Naive thymus-derived CD8-positive, alpha-beta T cell (primary cell): Measurements from ENCODE around the gene FRRS1L. TPM values are rescaled to one million over a fixed set of nuclear protein-coding genes. Genes with fewer than 3 reads are reported as not detected.

ENCODE experiments used
- ATAC-seq, 2 donors: fragments of 150-1000 bp; cut with Tn5 transposase in 1 of 2; sonication (Bioruptor Pico), chemical (Tn5 transposase) in 1 of 2; 1 replicate in 1 of 2; 2 replicates in 1 of 2; pipeline ENCODE4 v1.10.0; 2021; ENCODE audit warnings: mild to moderate bottlenecking in 2 of 2, moderate library complexity in 2 of 2
- POLR2A ChIA-PET: fragments of 350-600 bp; sonication (Branson Sonifier 250); formaldehyde crosslinking; loops from one replicate; lab custom pipeline; 2021; ENCODE audit warnings: antibody characterized with exemption; lab: Charles Lee
- DNase-seq, 10 donors: peaks; one replicate each; pipeline versions ENCODE4 v3.0.0 to v3.0.0-alpha.2; 2020 to 2022
- H3K27ac Mint-ChIP-seq, 10 donors: one replicate each; pipeline ENCODE4 v1.8.0; 2020 to 2022; ENCODE audit warnings: mild to moderate bottlenecking in 10 of 10, mixed read lengths in 10 of 10, moderate library complexity in 4 of 10, inconsistent platforms in 1 of 10
- H3K27me3 Mint-ChIP-seq, 5 donors: one replicate each; pipeline ENCODE4 v1.8.0; 2021 to 2022; ENCODE audit warnings: mixed read lengths in 5 of 5
- H3K36me3 Mint-ChIP-seq, 3 donors: one replicate each; pipeline ENCODE4 v1.8.0; 2020 to 2022; ENCODE audit warnings: mixed read lengths in 3 of 3, mild to moderate bottlenecking in 2 of 3, inconsistent platforms in 1 of 3
- H3K4me1 Mint-ChIP-seq, 4 donors: one replicate each; pipeline ENCODE4 v1.8.0; 2021 to 2022; ENCODE audit warnings: mixed read lengths in 4 of 4
- H3K4me3 Mint-ChIP-seq, 10 donors: one replicate each; pipeline ENCODE4 v1.8.0; 2020 to 2022; ENCODE audit warnings: mild to moderate bottlenecking in 10 of 10, mixed read lengths in 10 of 10, moderate library complexity in 6 of 10, inconsistent platforms in 1 of 10
- H3K9me3 Mint-ChIP-seq, 9 donors: one replicate each; pipeline ENCODE4 v1.8.0; 2020 to 2022; ENCODE audit warnings: mixed read lengths in 9 of 9, mild to moderate bottlenecking in 3 of 9, inconsistent platforms in 1 of 9, moderate library complexity in 1 of 9
- polyA plus RNA-seq, 3 donors: library from polyadenylated mRNA; unstranded; fragments of 300-500 nt; fragmentation: Illumina TruSeq; gene quantifications; one replicate each; pipeline ENCODE4 v1.2.3, GENCODE V29; 2021
- total RNA-seq, 8 experiments: library from RNA in 2 of 8; stranded (reverse) in 2 of 8; gene quantifications; one replicate each; pipeline ENCODE4 v1.2.3 and lab custom pipeline; 2021 to 2026

Gene FRRS1L
- total and polyA plus RNA-seq, 5 experiments from 2014 or later: not detected

- H3K36me3 Mint-ChIP-seq: peaks cover 0 to 28% (median 8%) of the 10 kb centered on the region in 3 donors
- no peaks in the 10 kb centered on the region for H3K27me3 Mint-ChIP-seq
- POLR2A ChIA-PET: interaction anchor here (3.4 kb wide), 1 partner anchor 9 kb away, joined by 20 read pairs; the partner anchor contains the start of gene TMEM245
- H3K4me3 Mint-ChIP-seq: peak overlapping the region in 9 of 10 donors; percentile 16 to 86 (median 68)
- H3K27ac Mint-ChIP-seq: peak overlapping the region; percentile 63 to 94 (median 88)
- DNase-seq (no peak), ATAC-seq (no peak)
- peaks cover 35 to 86% (median 75%) of the 10 kb centered on the region in 4 donors for H3K4me1 Mint-ChIP-seq
- H3K9me3 Mint-ChIP-seq: peaks cover 0 to under 1% (median 0%) of the 10 kb centered on the region in 9 donors
These were observed 57.1 kb downstream of the FRRS1L start for GRCh38 chr9:109109967-109110328.

- Mint-ChIP-seq H3K36me3 (peaks cover 9 to 30% (median 18%) of the 10 kb centered on the region in 3 donors), H3K4me1 (peaks cover 32 to 72% (median 67%) of the 10 kb centered on the region in 4 donors), H3K27ac (peak overlapping the region in 8 of 10 donors; percentile 52 to 93 (median 86)), H3K4me3 (peak overlapping the region in 6 of 10 donors; percentile 2 to 86 (median 41)), H3K27me3 (no peaks in the 10 kb centered on the region), H3K9me3 (peaks cover 0 to 8% (median 4%) of the 10 kb centered on the region in 9 donors)
- DNase-seq (no peak), ATAC-seq (no peak)
- POLR2A ChIA-PET: interaction anchor here (1.3 to 3.4 kb wide), 2 partner anchors 11 kb away, joined by 9 to 20 read pairs; partner anchors contain the start of gene TMEM245
These were observed 58.7 kb downstream of the FRRS1L start for GRCh38 chr9:109108318-109108717.

DNA sequence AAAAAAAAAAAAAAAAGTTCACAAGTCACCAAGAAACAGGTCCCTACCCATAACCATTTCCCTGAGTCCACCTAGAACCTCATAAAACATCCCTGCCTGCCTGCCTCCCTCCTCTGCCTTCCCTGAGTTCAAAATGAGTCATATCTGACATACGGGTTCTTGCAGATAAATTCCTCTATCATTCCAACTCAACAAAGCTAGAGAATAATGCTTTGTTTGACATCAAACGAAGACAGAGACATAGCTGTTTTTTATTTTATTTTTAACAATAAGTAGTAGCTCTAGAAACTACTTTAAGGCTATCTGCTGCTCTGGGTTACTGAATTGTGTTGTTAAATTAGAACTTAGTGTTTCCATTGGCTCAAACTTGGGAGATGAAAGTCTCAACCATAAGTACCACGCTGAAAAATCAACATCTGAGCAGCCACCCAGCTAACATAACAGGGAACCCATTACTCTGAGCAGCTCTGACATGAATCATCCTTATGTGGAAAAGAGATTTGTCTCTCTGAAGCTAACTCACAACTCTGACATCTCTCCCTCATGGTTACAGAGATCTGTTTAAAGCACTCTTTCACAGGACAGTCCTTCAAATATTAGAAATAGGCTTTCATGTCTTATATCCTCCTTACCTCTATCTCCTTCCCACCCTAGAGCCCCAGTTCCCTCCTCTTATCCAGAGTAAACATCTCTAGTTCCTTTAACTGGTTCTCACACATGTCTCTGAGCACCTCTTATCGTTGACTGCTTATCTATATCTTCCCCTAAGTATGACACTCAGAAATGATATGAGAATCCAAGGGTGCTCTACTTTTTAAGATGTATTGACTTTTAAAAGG lies 59.4 kb downstream of the FRRS1L start:
- ATAC-seq (peak; percentile 36 to 73), DNase-seq (no peak)
- no peaks in the 10 kb centered on the region for H3K27me3 Mint-ChIP-seq
- POLR2A ChIA-PET: interaction anchor here (1.0 to 1.3 kb wide), 2 partner anchors 11 to 12 kb away, joined by 3 to 9 read pairs; partner anchors contain the start of gene TMEM245
- H3K9me3 Mint-ChIP-seq: peaks cover 2 to 13% (median 8%) of the 10 kb centered on the region in 9 donors
- peak overlapping the region in 9 of 10 donors; percentile 11 to 82 (median 42) for H3K4me3 Mint-ChIP-seq
- peak overlapping the region; percentile 61 to 93 (median 85) for H3K27ac Mint-ChIP-seq
- H3K36me3 Mint-ChIP-seq: peaks cover 16 to 37% (median 25%) of the 10 kb centered on the region in 3 donors
- peaks cover 36 to 73% (median 67%) of the 10 kb centered on the region in 4 donors for H3K4me1 Mint-ChIP-seq

- no peaks in the 10 kb centered on the region for H3K27me3 Mint-ChIP-seq
- H3K9me3 Mint-ChIP-seq: peaks cover 2 to 14% (median 8%) of the 10 kb centered on the region in 9 donors
- peak; percentile 67 to 79 for ATAC-seq
- H3K4me3 Mint-ChIP-seq: peak overlapping the region; percentile 62 to 81 (median 72)
- H3K27ac Mint-ChIP-seq: peak overlapping the region; percentile 32 to 92 (median 89)
- H3K36me3 Mint-ChIP-seq: peaks cover 18 to 36% (median 31%) of the 10 kb centered on the region in 3 donors
- DNase-seq: peak in 3 of 10 donors; percentile 20 to 40 (median 34)
- peaks cover 31 to 73% (median 67%) of the 10 kb centered on the region in 4 donors for H3K4me1 Mint-ChIP-seq
- POLR2A ChIA-PET: interaction anchor here (1.4 to 2.2 kb wide), 2 partner anchors 9 to 18 kb away, joined by 3 to 15 read pairs; partner anchors contain the start of gene TMEM245
These were observed 65.2 kb downstream of the FRRS1L start for GRCh38 chr9:109101810-109102209.

DNA sequence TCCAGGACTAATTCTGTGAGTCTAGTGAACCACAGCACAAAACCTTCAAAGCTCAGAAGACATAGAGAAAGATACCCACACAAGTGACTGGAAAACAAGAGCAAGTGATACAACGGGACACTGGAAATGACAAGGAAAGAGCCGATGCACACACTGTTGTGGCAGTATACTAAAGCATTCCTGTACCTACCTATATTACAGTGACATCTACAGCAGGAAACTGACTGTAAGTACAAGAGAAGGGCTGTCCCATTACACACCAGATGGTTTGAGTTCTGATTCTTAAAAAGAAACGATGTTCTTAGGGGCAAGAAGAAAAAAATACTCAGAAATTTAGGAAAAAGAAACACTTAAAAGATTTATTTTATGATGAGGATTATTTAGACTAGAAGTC lies 65.8 kb downstream of the FRRS1L start:
- Mint-ChIP-seq H3K27me3 (no peaks in the 10 kb centered on the region), H3K36me3 (peaks cover 18 to 34% (median 31%) of the 10 kb centered on the region in 3 donors), H3K9me3 (peaks cover 2 to 14% (median 8%) of the 10 kb centered on the region in 9 donors), H3K27ac (peak overlapping the region; percentile 32 to 93 (median 89)), H3K4me1 (peaks cover 29 to 75% (median 69%) of the 10 kb centered on the region in 4 donors), H3K4me3 (peak overlapping the region; percentile 46 to 80 (median 72))
- POLR2A ChIA-PET: interaction anchor here (1.7 to 2.2 kb wide), 2 partner anchors 17 to 19 kb away, joined by 15 to 18 read pairs; partner anchors contain the start of gene TMEM245
- DNase-seq (no peak), ATAC-seq (peak; percentile 49 to 60)

DNA sequence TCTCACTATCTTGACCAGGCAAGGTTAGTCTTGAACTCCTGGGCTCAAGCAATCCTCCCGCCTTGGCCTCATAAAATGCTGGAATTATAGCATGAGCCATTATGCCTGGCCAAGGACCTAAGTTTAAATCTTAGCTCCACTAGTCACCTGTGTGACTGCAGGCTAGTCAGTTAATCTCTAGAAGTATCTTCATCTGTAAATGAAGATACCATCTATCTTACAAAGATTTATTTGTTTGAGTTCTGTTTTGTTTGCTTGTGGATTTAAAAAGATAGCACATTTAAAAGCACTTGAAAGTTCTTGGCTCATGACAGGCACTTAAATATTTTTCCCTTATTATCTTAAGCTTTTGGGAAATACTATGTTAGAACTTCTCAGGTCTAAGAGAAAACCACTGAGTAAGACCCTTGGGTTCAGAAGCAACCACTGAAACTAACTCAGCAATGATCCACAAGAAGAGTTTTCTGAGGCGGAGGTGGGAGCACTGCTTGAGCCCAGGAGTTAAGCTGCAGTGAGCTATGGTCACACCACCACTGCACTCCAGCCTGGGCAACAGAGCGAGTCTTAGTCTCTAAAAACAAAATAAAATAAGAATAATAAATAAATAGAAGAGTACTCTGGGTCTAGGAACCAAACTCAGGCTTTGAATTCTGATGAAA lies 66.4 kb downstream of the FRRS1L start:
- H3K27me3 Mint-ChIP-seq: no peaks in the 10 kb centered on the region
- POLR2A ChIA-PET: interaction anchor here (0.6 to 1.7 kb wide), 2 partner anchors 10 to 18 kb away, joined by 3 to 18 read pairs; partner anchors contain the start of gene TMEM245
- peaks cover 18 to 33% (median 31%) of the 10 kb centered on the region in 3 donors for H3K36me3 Mint-ChIP-seq
- peaks cover 2 to 14% (median 8%) of the 10 kb centered on the region in 9 donors for H3K9me3 Mint-ChIP-seq
- peak overlapping the region; percentile 32 to 93 (median 89) for H3K27ac Mint-ChIP-seq
- peaks cover 33 to 81% (median 74%) of the 10 kb centered on the region in 4 donors for H3K4me1 Mint-ChIP-seq
- H3K4me3 Mint-ChIP-seq: peak overlapping the region; percentile 46 to 80 (median 72)
- ATAC-seq (no peak), DNase-seq (no peak)

DNA sequence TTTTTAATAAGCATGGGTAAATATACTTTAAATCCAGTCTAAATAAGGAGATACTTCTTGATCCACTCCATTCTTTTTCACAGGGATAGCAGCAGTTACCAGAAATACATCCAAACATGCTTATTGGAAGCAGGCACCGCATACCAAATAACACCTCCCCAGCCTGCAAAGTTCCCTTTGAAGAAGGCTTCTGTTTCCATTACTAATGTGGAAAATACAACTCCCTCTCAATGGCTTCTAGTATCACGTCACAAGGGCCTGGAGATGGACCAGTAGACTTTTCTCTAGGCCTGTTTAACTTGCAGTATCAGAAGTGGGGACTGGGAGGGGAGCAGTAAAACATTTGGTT lies 68.1 kb downstream of the FRRS1L start:
- Mint-ChIP-seq H3K9me3 (peaks cover 2 to 14% (median 5%) of the 10 kb centered on the region in 9 donors), H3K27me3 (no peaks in the 10 kb centered on the region), H3K4me3 (peak overlapping the region in 2 of 10 donors; percentile 1 to 7), H3K36me3 (peaks cover 13 to 29% (median 20%) of the 10 kb centered on the region in 3 donors), H3K27ac (peak overlapping the region in 8 of 10 donors; percentile 22 to 89 (median 77)), H3K4me1 (peaks cover 43 to 93% (median 89%) of the 10 kb centered on the region in 4 donors)
- ATAC-seq: no peak
- DNase-seq: no peak
- POLR2A ChIA-PET: no interaction called here

GRCh38 chr9:109098171-109098959 lies 68.7 kb downstream of the FRRS1L start:
- Mint-ChIP-seq H3K4me3 (peak overlapping the region in 8 of 10 donors; percentile 2 to 55 (median 20)), H3K36me3 (peaks cover 10 to 29% (median 21%) of the 10 kb centered on the region in 3 donors), H3K27me3 (no peaks in the 10 kb centered on the region), H3K4me1 (peaks cover 41 to 94% (median 90%) of the 10 kb centered on the region in 4 donors), H3K27ac (peak overlapping the region in 9 of 10 donors; percentile 22 to 89 (median 81)), H3K9me3 (peaks cover under 1 to 8% (median 3%) of the 10 kb centered on the region in 9 donors)
- POLR2A ChIA-PET: interaction anchor here (5.3 kb wide), 1 partner anchor 20 kb away, joined by 33 read pairs; the partner anchor contains the start of gene TMEM245
- ATAC-seq (no peak), DNase-seq (no peak)

DNA sequence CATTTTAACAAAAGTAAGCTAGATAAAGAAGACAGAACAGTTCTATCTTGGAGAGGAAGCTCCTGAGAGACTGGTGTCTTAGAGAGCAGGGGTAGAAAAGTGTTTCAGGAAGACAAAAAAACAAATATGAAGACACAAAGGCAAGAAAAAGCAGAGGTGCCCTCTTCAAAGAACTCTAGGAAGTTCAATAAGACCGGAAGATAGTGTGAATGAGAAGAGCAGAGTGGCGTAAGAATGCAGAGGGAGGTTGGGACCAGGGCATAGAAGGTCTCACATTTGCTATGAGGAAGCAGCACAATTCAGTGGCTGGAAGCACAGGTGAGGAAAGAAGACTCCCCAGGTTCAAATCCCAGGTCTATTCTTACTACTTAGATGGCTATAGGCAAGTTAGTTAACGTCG lies 69.9 kb downstream of the FRRS1L start:
- DNase-seq (peak in 2 of 10 donors; percentile 33 to 37), ATAC-seq (peak; percentile 50 to 59)
- H3K4me3 Mint-ChIP-seq: peak overlapping the region in 9 of 10 donors; percentile 19 to 74 (median 54)
- no peaks in the 10 kb centered on the region for H3K9me3 Mint-ChIP-seq
- peak overlapping the region; percentile 51 to 90 (median 80) for H3K27ac Mint-ChIP-seq
- POLR2A ChIA-PET: interaction anchor here (1.1 to 5.3 kb wide), 2 partner anchors 21 to 81 kb away, joined by 3 to 33 read pairs; partner anchors contain the start of gene TMEM245
- H3K4me1 Mint-ChIP-seq: peaks cover 38 to 93% (median 84%) of the 10 kb centered on the region in 4 donors
- H3K27me3 Mint-ChIP-seq: no peaks in the 10 kb centered on the region
- peaks cover 11 to 31% (median 23%) of the 10 kb centered on the region in 3 donors for H3K36me3 Mint-ChIP-seq

DNA sequence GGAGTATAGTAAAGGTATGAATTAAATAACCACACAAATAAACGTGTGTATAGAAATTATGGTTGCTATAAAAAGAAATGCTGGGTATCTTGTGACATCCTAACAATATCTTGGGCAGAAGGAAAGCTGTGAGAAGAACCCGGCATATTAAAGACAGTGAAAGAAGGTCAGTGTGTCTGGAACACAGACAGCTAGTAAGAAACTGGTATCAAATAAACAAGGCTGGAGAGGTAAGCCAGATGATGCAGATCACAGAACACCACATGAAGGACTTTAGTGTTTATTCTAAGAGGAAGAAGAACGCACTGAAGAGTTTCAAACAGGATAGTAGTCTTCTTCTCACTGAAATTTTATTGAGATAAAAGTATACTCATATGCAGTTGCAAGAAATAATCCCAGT lies 71.7 kb downstream of the FRRS1L start:
- no peaks in the 10 kb centered on the region for H3K9me3 Mint-ChIP-seq
- DNase-seq: no peak
- no peaks in the 10 kb centered on the region for H3K27me3 Mint-ChIP-seq
- H3K4me1 Mint-ChIP-seq: peaks cover 36 to 81% (median 71%) of the 10 kb centered on the region in 4 donors
- POLR2A ChIA-PET: interaction anchor here (5.3 kb wide), 1 partner anchor 23 kb away, joined by 33 read pairs; the partner anchor contains the start of gene TMEM245
- peak overlapping the region in 9 of 10 donors; percentile 36 to 90 (median 78) for H3K27ac Mint-ChIP-seq
- H3K4me3 Mint-ChIP-seq: peak overlapping the region in 7 of 10 donors; percentile 2 to 56 (median 45)
- peak in 1 of 2 donors; percentile 39 for ATAC-seq
- peaks cover 15 to 47% (median 29%) of the 10 kb centered on the region in 3 donors for H3K36me3 Mint-ChIP-seq

- Mint-ChIP-seq H3K36me3 (peaks cover 15 to 55% (median 26%) of the 10 kb centered on the region in 3 donors), H3K27me3 (no peaks in the 10 kb centered on the region), H3K27ac (peak overlapping the region; percentile 5 to 89 (median 41)), H3K4me1 (peaks cover 36 to 71% (median 63%) of the 10 kb centered on the region in 4 donors), H3K9me3 (no peaks in the 10 kb centered on the region), H3K4me3 (peak overlapping the region in 6 of 10 donors; percentile 10 to 45 (median 30))
- DNase-seq: no peak
- POLR2A ChIA-PET: interaction anchor here (0.7 to 5.3 kb wide), 2 partner anchors 9 to 24 kb away, joined by 3 to 33 read pairs; partner anchors contain the start of gene TMEM245
- no peak for ATAC-seq
These were observed 72.8 kb downstream of the FRRS1L start for GRCh38 chr9:109094268-109094667.
